Measurements from ENCODE around the gene IP6K2.
"Not testable (repeated sequence)": the region's sequence is repeated elsewhere in the genome, so short reads cannot be mapped to it uniquely, and the experiment has no call there.

Gene IP6K2, protein sequence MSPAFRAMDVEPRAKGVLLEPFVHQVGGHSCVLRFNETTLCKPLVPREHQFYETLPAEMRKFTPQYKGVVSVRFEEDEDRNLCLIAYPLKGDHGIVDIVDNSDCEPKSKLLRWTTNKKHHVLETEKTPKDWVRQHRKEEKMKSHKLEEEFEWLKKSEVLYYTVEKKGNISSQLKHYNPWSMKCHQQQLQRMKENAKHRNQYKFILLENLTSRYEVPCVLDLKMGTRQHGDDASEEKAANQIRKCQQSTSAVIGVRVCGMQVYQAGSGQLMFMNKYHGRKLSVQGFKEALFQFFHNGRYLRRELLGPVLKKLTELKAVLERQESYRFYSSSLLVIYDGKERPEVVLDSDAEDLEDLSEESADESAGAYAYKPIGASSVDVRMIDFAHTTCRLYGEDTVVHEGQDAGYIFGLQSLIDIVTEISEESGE

DNA sequence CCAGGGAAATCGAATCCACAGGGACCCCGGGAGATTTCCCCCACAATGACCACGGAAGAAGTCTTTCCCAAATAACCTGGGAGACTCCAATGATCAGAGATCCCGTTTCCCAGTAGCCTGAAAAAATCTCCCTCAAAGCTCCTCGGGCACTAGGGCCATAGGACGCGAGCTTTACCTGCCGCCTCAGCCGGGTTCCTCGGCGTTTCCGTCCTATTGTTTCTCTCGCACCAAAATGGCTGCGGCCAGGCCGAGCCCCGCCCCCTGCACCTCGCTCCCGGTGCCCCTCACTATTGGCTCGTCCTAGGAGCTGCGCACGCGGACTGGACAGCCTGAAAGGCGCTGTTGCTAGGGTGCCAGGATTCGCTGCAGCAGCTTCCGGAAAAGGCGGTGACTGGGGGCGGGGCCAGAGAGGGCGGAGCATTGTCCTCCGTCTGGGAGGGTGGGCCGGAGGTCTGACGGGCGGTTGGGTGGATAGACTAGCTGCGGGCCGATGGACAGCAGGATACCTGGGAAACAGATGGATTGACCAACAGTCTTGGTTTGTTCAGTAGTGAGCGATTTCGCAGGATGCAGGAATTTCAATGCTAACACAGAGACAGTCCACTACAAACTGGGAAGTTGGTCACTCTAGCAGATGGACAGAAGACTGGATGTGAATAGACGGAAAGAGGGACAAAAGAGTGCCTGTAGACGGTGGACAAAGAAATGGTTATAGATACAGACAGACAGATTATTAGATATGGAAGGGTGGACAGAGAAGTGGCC, at the start of gene IP6K2:
Gene IP6K2, minus strand, starts transcription at position 240 of the 765 bp plus-strand sequence. CDS start 21,930 bp downstream, outside the sequence.
- peak; percentile 99 for DNase-seq

DNA sequence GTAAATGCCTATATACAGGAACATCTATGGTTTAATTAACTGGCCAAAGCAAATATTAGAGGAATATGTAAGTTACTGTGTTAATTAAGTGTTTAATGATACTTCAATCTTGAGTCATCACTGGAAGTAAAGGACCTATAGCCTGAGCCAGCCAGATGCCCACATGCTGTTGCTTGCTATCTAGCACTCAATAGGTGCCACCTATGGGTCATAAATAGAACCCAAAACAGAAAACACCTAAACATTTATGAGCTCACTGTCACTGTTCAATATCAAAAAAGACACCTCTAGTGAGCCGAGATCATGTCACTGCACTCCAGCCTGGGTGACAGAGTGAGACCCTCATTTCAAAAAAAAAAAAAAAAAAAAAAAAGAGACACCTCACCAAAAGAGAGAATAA, 48.4 kb upstream of the IP6K2 start:
- no peak for DNase-seq

DNA sequence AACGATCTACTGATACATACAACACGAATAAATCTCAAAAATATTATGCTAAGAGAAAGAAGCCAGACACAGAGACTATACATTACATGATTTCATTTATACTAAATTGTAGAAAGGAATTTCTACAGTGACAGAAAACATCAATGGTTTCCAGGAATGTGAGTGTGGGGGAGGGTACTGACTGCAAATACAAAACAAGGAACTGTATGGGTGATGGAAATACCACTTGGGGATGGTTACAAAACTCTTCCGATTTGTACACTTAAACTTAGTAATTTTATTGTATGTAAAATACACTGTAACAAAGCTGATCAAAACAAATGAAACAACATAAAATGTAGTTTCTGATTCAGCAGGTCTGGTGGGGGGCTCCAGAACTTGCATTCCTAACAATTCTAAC, 45.8 kb upstream of the IP6K2 start:
- no peak for DNase-seq

DNA sequence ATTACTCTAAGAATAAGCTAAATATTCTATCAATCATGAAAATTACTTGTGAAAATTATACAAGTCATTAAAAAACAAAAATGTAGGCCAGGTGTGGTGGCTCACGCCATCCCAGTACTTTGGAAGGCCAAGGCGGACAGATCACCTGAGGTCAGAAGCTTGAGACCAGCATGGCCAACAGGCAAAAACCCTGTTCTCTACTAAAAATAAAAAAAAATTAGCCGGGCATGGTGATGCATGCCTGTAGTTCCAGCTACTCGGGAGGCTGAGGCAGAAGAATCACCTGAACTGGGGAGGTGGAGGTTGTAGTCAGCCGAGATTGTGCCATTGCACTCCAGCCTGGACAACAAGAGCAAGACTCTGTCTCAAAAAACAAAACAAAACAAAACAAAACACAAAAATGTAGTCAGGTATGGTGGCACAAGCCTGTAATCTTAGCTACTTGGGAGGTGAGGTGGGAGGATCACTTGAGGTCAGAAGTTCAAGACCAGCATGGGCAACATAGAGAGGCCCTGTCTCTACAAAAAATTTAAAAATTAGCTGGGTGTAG, 43.0 kb upstream of the IP6K2 start:
- DNase-seq, result not testable (repeated sequence)

DNA sequence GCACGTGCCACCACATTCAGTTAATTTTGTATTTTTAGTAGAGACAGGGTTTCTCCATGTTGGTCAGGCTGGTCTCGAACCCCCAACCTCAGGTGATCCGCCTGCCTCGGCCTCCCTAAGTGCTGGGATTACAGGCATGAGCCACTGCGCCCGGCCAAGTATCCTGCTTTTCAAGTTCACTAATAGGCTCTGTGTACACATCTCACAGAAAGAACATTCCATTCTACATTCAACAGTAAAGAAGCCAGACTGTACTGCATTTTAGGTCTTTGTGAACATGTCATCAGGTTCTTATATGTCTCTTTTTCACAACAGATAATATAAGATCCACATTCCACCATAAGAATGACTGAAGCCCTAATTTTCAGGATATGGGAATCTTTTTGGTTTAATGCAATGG, 42.5 kb upstream of the IP6K2 start:
- not testable (repeated sequence) for DNase-seq

DNA sequence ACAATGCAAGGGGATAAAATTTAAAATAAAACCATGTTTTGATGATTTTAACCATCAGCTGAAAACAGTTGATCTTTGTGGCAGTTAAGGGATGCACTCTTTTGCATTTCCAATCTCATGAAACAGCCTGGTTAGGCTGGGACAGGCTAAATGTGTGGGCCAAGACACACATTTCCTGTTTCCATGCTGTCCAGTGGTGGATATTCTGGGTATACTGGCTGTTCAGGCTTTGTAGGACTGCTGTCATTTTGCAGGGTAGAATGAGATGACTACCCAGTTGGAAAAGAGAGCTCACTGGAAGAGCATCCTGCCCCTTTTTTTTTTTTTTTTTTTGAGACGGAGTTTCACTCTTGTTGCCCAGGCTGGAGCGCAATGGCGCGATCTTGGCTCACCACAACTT, 42.0 kb upstream of the IP6K2 start:
- DNase-seq, result no peak

DNA sequence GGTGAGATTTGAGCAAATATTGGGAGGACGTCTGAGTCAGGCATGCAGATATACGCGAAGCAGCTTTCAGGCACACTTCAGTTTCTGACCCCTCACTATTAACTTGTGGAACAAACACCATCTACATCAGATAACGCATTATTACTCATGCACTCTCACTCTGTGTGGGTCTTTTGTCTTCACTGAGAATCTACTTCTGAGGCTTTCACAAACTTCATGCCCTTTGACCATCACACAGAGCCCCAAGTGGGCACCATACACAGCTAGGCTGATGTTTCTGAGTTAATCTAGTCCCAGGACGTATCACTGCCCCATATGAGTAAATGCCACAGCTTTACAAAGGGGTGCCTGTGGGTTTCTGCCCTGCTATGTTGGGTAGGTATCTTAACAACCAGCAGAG, 39.6 kb upstream of the IP6K2 start:
- no peak for DNase-seq

DNA sequence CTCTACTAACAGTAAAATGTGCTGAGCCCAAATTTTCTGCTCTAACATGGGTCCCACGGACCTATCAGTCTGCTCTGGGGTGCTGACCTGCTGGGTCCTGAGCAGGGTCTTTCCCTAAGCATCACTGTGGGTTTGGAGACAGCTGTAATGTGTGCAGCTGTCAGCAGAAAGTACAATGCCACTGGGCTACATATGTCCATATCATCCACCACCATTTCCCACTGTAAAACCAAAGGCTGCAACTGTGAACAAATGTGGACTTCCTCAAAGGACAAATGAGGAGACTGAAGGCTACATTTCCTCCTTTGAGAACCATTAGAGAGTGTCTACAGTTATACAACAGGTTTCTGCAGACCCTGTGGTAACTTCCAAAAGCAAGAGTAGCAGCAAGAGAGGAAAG, 33.8 kb upstream of the IP6K2 start:
- DNase-seq, result no peak

DNA sequence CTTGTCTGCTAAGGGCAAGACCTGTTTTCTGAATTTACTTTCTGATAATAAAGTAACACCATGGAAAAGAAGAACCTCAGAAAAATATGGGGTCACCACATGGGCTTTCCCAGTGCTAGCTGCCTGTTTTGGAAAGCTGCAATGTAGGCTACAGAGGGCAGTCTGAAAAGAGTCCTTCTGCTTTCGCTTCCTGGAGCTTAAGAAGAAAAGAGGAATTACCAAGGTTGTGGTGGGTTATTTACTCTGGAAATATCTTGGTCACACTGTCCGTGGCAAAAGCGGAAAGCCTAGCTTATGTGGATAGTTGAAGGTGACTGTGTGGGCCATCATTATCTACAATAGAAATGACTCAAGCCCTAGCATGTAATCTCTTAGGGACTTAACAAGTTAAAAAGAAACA, 31.7 kb upstream of the IP6K2 start:
- no peak for DNase-seq

DNA sequence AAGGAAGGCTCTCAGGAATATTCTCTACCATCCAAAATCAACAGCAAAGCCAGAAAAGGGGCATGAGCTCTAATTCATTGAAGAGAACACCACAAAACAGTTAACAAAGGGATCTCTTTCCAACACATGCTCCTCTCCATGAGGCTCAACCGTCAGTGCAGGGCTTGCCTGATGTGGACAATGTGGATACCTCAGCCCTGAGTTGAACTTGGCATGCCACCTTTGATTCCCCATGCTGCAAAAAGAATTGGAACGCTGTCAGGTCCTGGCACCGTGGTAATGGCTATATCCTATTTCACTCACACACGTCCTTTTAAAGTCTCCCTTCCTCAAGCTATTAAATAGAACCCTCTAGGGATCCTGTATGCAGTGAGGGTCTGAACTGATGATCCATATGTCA, 30.7 kb upstream of the IP6K2 start:
- DNase-seq, result no peak

DNA sequence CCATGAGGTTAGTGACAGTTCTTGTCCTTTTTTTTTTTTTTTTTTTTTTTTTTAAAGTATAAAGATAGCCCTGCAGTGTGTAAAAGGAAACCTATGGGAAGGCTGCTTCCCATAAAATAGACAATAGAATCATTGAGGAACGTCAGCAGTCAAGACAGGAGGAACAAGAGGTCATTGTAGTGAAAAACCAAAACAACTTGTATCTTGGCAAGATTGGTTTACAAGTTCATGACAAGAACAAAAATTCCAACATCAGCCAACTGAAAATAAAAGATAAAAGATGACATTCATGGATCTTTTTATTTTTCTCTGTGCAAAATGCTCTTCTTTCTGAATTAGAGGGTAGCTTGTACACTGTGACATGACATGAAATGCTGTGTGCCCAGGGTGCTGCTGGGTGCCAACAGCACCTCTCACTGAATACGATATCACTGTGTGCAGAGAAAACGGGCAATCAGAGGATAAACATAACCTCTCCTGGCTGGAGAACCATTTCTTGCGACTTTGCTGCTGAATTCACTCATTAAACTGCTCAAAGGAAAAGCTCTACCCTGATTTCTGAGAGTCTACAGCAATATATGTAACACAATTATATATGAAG, 30.1 kb upstream of the IP6K2 start:
- no peak for DNase-seq

DNA sequence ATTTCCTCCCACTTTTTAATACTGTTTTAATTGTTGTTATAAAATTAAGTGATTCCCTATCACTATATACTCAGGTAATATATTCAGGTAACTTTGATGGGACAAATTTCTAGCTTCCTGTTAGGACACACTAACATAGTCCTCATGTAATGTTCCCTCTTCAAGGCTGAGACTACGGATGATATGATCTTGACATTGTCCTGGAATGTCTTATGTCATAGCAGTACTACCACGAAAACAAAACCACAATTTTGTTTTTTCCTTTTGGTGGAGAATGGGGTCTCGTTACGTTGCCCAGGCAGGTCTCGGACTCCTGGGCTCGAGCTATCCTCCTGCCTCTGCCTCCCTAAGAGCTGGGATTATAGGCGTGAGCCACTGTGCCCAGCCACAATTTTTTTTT, 26.8 kb upstream of the IP6K2 start:
- DNase-seq, result no peak

DNA sequence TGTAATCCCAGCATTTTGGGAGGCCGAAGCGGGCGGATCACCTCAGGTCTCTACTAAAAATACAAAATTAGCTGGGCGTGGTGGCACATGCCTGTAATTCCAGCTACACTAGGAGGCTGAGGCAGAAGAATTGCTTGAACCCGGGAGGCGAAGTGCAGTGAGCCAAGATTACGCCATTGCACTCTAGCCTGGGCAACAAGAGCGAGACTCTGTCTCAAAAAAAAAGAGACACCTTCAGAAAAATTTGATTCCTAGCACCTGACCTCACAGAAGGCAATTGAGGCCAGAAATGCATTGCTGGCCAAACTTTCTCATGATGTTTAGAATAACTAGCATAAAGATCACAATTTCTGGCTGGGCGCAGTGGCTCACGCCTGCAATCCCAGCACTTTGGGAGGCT, 24.2 kb upstream of the IP6K2 start:
- DNase-seq, result not testable (repeated sequence)

DNA sequence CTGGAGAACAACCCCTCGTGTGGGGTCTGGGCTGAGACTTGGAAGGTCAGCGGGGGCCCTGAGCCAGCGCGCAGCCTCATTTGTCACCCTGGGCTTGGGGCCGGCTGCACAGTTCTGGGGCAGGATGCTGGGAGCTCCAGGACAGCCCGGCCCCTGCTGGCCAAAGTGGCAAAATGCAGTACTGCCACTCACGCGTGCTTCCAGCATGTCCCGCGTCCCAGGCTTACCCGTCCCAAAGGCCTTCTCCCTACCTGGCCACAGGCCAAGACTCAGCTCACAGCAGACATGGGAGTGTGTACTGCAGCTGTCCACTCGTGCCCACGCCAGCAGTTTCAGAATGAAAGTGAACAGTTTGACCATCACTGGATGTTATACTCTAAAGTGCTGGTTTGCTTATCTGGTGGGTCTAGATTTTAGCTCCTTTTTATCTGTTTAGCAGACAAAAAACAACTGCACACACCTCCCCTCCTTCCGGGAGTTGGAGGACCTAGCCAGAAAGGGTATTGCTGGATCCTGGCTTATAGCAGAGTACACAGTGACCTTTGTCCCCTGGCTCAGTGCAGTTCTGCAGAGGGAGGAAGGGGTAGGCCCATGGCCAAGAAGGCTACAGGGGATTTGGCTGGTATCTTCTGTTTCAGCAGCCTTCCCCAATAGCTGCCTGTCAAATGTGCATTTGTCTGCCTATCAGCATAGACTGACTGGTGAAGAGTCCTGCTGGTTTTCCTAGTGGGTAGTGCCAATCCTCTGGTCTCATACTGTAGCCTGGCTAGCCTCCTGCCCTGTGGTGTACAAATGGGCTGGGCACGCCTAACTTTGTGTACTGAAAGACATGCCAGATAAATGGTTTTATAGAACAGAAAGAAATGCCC, 23.2 kb upstream of the IP6K2 start:
- DNase-seq, result peak; percentile 60

DNA sequence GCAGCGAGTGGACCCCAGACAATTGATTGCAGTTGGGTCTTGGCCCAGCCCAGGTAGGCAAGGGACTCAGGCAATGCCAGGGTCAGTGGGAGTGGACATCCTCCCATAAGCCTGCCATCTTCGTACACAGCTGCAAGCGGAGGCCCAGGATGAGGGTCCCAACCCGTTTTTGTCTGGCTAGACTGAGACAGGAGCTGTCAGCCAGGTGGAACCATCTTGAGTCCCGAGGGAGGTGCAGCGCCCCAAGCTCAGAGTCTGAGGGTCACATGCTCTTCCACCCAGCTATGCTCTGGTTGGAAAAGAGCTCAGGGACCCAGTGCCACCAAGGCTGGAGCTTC, 22.6 kb upstream of the IP6K2 start:
- no peak for DNase-seq

DNA sequence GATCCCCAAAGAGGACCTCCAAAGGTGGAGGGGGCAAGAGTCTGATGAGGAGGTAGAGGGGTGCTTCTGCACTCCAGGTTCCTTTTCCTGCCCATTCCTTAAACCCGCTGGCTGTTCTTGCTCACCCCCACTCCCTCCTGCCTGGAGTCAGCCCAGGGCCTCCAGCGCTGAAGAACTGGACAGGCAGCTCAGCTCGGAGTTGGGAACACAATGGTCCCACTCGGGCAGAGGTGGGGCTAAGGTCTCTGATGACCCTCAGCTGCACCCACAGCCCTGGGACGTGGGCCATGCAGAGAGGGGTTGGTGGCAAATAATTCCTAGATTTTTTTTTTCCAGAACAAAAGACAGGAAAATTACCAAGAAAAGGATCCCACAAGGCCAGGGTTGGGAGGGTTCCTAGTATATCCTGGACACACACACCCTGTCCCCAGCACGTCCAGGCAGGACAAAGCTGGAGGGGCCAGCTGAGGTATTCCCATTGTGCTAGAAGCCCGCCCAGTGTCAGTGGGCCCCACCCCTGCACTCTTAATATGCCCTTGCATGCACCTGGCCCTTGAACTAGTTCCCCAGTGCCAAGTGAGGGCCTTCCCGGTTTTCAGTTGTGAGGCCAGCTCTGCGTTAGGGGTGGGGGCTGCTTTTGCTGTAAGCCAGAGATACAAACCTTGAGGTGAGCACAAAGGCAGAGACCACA, 22.1 kb upstream of the IP6K2 start:
- no peak for DNase-seq

DNA sequence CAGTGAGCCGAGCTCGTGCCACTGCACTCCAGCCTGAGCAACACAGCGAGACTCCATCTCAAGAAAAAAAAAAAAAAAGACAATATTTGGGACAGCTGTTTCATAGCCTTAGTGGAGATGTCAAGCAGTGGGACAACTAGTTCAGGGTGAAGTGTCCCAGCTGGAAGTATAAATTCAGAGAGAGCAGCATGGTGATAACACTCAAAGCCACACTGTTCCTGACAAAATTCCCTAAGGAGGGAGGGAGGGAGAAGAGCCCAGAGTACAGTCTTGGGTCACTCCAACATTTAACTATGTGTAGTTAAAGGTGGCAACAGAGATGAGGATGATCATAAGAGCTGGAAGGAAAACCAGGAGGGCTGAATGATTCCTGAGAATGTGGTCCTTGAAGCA, 21.1 kb upstream of the IP6K2 start:
- no peak for DNase-seq

DNA sequence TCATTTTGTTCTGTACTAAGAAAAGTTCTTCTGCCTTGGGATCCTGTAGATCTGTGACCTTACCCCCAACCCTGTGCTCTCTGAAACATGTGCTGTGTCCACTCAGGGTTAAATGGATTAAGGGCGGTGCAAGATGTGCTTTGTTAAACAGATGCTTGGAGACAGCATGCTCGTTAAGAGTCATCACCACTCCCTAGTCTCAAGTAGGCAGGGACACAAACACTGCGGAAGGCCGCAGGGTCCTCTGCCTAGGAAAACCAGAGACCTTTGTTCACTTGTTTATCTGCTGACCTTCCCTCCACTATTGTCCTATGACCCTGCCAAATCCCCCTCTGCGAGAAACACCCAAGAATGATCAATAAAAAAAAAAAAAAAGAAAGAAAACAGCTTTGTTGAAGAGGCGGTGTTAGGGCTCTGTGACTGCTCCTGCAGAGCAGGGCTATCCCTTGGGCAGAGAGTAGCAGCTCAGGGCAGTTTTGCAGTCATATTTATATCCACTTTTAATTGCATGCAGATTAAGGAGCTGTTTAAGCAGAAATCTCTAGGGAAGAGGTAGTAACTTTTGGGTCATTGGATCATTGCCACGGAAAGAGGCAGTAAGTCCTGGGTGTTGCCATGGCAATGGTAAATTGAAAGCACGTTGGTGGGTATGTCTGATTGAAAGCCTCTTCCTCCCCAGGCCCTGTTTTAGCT, 18.2 kb upstream of the IP6K2 start:
- not testable (repeated sequence) for DNase-seq

DNA sequence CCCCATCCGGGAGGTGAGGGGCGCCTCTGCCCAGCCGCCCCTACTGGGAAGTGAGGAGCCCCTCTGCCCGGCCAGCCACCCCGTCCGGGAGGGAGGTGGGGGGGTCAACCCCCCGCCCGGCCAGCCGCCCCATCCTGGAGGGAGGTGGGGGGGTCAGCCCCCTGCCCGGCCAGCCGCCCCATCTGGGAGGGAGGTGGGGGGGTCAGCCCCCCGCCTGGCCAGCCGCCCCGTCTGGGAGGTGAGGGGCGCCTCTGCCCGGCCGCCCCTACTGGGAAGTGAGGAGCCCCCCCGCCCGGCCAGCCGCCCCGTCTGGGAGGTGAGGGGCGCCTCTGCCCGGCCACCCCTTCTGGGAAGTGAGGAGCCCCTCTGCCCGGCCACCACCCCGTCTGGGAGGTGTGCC, 17.5 kb upstream of the IP6K2 start:
- not testable (repeated sequence) for DNase-seq

DNA sequence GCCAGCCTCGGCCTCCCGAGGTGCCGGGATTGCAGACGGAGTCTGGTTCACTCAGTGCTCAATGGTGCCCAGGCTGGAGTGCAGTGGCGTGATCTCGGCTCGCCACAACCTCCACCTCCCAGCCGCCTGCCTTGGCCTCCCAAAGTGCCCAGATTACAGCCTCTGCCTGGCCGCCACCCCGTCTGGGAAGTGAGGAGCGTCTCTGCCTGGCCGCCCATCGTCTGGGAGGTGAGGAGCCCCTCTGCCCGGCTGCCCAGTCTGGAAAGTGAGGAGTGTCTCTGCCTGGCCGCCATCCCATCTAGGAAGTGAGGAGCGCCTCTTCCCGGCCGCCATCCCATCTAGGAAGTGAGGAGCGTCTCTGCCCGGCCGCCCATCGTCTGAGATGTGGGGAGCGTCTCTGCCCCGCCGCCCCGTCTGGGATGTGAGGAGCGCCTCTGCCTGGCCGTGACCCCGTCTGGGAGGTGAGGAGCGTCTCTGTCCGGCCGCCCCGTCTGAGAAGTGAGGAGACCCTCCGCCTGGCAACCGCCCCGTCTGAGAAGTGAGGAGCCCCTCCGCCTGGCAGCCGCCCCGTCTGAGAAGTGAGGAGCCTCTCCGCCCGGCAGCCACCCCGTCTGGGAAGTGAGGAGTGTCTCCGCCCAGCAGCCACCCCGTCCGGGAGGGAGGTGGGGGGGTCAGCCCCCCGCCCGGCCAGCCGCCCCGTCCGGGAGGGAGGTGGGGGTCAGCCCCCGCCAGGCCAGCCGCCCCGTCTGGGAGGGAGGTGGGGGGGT, 16.9 kb upstream of the IP6K2 start:
- DNase-seq, result not testable (repeated sequence)

DNA sequence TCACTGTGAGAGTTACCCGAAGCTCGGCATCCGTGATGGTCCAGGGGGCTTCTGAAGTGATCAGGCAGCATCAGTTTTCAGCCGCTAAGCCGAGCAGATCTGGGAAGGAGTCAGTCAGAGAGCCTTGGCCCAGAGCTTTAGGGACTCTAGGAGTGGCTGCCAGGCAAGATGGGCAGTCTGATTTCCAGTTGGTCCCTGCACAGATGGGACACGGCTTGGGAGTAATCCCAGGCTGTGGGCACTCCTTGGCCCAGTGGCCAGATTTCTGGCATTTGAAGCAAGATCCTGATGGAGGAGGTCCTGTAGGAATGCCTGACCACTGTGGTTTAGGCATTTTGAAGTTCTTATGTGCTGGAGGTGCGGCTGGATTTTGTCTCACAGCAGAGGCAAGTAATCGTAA, 10.5 kb upstream of the IP6K2 start:
- DNase-seq, result no peak
